GM12874 (cell line): ENCODE data around the gene HBEGF.

Source experiments
- TF ChIP-seq, protein P1 (sequence below): IDR thresholded peaks from 2 replicates; pipeline ENCODE4 v1.5.1; 2011; ENCODE audit warnings: low read depth, mild to moderate bottlenecking, control low read depth, low read length, moderate library complexity; ENCODE audit not compliant: insufficient read depth

The HBEGF gene

DNA sequence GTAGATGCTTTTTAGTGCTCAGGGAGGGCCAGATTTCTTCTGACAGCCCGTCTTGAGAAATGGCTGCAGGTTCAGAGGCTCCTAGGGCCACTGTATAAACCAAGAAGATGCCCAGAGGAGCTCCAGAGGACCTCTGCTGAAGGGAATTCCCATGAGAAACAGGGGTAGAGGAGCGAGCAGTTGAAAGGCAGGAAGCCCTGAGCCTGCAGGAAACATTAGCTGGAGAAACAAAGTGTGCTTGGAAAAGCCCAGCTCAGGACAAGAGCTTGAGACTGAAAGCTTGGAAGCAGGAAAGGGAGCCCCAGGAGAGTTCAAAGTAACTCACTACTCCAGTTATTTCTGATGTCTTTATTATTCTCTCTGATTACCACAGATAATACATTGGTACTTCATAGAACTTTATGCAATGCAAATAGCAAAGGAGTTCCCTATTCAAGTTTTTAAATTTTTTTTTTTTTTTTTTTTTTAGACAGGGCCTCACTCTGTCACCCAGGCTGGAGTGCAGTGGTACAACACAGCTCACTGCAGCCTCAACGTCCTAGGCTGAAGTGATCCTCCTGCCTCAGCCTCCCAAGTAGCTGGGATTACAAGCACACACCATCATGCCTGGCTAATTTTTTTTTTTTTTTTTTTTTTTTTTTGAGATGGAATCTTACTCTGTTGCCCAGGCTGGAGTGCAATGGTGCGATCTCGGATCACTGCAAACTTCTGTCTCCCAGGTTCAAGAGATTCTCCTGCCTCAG, 16.5 kb downstream of the HBEGF start:
- TF ChIP-seq, protein P1, sequence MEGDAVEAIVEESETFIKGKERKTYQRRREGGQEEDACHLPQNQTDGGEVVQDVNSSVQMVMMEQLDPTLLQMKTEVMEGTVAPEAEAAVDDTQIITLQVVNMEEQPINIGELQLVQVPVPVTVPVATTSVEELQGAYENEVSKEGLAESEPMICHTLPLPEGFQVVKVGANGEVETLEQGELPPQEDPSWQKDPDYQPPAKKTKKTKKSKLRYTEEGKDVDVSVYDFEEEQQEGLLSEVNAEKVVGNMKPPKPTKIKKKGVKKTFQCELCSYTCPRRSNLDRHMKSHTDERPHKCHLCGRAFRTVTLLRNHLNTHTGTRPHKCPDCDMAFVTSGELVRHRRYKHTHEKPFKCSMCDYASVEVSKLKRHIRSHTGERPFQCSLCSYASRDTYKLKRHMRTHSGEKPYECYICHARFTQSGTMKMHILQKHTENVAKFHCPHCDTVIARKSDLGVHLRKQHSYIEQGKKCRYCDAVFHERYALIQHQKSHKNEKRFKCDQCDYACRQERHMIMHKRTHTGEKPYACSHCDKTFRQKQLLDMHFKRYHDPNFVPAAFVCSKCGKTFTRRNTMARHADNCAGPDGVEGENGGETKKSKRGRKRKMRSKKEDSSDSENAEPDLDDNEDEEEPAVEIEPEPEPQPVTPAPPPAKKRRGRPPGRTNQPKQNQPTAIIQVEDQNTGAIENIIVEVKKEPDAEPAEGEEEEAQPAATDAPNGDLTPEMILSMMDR: no peak

DNA sequence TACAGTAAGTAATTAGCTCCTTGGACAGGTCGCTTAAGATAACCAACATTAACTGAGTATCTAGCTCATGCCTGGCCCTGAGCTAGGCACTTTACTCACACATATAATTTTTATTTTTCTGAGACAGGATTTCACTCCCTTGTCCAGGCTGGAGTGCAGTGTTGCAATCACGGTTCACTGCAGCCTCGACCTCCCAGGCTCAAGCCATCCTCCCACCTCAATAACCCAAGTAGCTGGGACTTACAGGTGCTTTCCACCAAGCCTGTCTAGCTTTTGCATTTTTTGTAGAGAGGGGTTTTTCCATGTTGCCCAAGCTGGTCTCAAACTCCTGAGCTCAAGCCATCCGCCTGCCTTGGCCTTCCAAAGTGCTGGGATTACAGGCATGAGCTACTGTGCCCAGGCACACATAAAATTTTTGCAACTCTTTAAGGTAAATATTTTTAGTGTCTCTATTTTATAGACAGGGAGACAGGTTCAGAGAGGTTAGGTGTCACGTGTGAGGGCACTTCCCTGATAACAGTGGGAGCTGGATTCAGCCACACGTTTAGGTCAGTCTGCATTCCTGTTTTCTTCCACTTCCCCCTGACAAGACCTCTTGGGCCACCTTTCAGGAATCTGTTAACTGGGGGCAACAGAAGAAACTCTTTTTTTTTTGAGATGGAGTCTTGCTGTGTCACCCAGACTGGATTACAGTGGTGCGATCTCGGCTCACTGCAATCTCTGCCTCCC, 18.2 kb downstream of the HBEGF start:
- TF ChIP-seq, protein P1: no peak

DNA sequence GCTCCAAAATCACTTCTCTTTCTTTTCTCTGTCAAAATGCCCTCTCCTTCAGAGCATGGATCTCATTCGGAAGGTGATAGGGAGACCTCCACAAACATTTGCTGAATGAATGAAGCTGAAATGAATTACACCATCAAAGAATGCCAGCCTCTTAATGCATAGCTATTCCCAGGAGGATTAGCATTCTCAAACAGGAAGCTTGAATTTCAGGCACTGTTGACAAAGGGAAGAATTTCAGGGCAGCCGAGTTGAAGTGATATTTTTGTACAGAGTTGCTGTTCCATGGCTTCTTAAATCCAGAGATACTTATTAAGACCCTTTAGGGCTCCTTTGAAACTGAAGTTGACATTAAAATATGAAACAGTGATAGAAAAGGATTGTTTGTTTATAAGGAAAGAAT, 18.8 kb downstream of the HBEGF start:
- TF ChIP-seq, protein P1: no peak

DNA sequence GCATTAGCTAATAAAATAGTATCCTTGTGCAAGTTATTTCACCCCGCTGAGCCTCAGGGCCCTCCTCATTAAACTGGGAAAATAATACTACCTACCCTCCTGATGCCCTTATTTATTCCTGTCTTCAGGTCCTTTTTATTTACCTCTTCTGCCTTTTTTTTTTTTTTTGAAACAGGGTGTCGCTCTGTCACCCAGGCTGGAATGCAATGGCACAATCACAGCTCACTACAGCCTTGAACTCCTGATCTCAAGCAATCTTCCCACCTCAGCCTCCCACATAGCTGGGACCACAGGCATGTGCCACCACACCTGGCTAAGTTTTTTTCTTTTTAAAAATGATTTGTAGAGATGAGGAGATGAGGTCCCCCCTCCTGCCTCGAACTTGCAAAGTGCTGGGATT, 20.9 kb downstream of the HBEGF start:
- TF ChIP-seq, protein P1: no peak

DNA sequence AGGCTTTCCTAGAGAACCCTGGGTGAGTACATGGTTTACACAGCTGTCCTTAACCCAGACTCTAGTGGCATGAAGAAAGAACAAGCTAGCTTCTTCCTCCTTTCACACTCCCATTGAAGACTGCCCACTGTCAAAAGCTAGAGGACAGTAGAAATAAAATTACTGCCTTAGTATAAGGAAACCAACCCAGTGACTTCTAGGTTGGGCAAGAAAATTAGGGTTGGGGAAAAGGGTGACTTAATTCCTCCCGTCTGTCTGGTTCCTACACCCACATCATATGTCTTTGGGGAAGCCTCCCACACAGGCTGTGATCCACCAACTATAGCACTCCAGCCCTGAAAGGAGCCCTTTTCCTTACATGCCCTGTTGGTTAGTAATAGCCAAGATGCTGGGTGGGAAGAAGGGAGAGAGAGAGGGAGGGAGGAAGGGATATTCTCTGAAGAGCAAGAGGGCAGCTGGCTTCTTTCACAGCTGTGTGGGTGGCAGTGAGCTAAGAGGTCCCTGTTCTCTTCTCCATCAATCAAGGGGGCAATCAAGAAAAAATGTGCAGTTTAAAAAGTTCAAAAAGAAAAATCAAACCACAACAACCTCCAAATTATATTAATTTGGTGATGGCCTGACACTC, 21.7 kb downstream of the HBEGF start:
- TF ChIP-seq, protein P1: no peak

DNA sequence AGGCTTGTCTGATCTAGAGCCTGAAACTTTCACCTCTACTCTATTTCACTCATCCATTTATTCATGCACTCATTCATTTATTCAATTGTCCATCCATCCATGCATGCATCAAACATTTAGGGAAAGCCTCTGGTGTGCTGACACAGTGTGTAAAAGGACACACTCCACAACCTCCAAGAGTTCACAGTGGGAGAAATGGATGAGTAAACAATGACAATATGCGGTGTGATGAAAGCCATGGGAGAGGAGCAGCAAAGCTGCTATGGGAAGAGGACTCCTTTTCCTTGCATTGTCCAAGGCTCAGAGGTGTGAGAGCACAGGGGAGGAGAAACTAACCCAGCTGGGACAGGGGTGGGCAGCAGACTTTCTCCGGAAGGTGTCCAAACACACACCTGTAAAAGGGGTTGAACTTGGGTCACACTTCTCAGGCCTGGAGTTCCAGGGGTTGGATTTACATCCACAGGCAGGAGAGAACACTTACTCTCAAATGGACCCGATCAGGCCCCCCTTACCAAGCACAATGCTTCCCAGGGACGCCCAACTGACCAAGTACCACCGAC, 22.3 kb downstream of the HBEGF start:
- TF ChIP-seq, protein P1: no peak
